ENCODE data around the gene PCDHGB2. TPM values are rescaled to one million over a fixed set of nuclear protein-coding genes. Genes with fewer than 3 reads are reported as not detected.
"Not testable (repeated sequence)": the region's sequence is repeated elsewhere in the genome, so short reads cannot be mapped to it uniquely, and the experiment has no call there.

PCDHGB2 gene
- total RNA-seq, 2 experiments from 2014 or later = 0.12 to 0.67 TPM

GRCh38 chr5:141398608-141399007 lies 38.8 kb downstream of the PCDHGB2 start:
- no peak overlapping the region for H3K4me3 Mint-ChIP-seq
- H3K27me3 Mint-ChIP-seq = peaks cover 55% of the 10 kb centered on the region
- DNase-seq (no peak), ATAC-seq (no peak)
- peaks cover 7% of the 10 kb centered on the region for H3K36me3 Mint-ChIP-seq
- peaks cover 5% of the 10 kb centered on the region for H3K9me3 Mint-ChIP-seq (ENCODE audit: low read depth)
- H3K4me1 Mint-ChIP-seq = no peaks in the 10 kb centered on the region
- CTCF ChIA-PET = interaction anchor here (0.6 to 1.8 kb wide), 3 partner anchors 7 to 828 kb away, joined by 3 to 5 read pairs (median 5); partner anchors contain the start of gene PCDHGA12
- H3K27ac Mint-ChIP-seq = no peak overlapping the region

- no peak for ATAC-seq
- CTCF ChIA-PET = no interaction called here
- Mint-ChIP-seq H3K9me3 (ENCODE audit: low read depth) (peaks cover 5% of the 10 kb centered on the region), H3K4me3 (no peak overlapping the region), H3K27me3 (peaks cover 60% of the 10 kb centered on the region), H3K27ac (no peak overlapping the region), H3K4me1 (no peaks in the 10 kb centered on the region), H3K36me3 (peaks cover 7% of the 10 kb centered on the region)
- DNase-seq = no peak
These were observed 39.9 kb downstream of the PCDHGB2 start for GRCh38 chr5:141399555-141400258.

GRCh38 chr5:141402553-141403243 lies 42.9 kb downstream of the PCDHGB2 start, which contains the start of gene PCDHGA9:
Gene PCDHGA9, plus strand, starts transcription at chr5:141402778. Its CDS starts 175 bp downstream, at chr5:141402953.
- CTCF ChIA-PET = interaction anchor here (1.4 to 1.8 kb wide), 6 partner anchors 10 to 111 kb away, joined by 3 to 4 read pairs (median 4); partner anchors contain the start of genes PCDHGA10, PCDHGA12 and PCDHGB3
- peaks cover 5% of the 10 kb centered on the region for H3K36me3 Mint-ChIP-seq
- peaks cover 5% of the 10 kb centered on the region for H3K9me3 Mint-ChIP-seq (ENCODE audit: low read depth)
- no peaks in the 10 kb centered on the region for H3K4me1 Mint-ChIP-seq
- no peak within 1 kb of the TSS for H3K27ac Mint-ChIP-seq
- DNase-seq = no peak
- ATAC-seq = no peak
- H3K4me3 Mint-ChIP-seq = no peak within 1 kb of the TSS
- peaks cover 66% of the 10 kb centered on the region for H3K27me3 Mint-ChIP-seq

GRCh38 chr5:141403387-141403786 lies 43.6 kb downstream of the PCDHGB2 start:
- no peak for ATAC-seq
- no peak for DNase-seq
- Mint-ChIP-seq H3K9me3 (ENCODE audit: low read depth) (peaks cover 7% of the 10 kb centered on the region), H3K27me3 (peaks cover 69% of the 10 kb centered on the region), H3K4me3 (no peak overlapping the region), H3K4me1 (no peaks in the 10 kb centered on the region), H3K27ac (no peak overlapping the region), H3K36me3 (peaks cover 5% of the 10 kb centered on the region)
- CTCF ChIA-PET = interaction anchor here (1.4 to 1.8 kb wide), 6 partner anchors 9 to 110 kb away, joined by 3 to 4 read pairs (median 4); partner anchors contain the start of genes PCDHGA10, PCDHGA12 and PCDHGB3

GRCh38 chr5:141407790-141408505 lies 48.2 kb downstream of the PCDHGB2 start, which contains the start of gene PCDHGB6:
Gene PCDHGB6, plus strand, starts transcription at chr5:141408021. Its CDS starts 182 bp downstream, at chr5:141408203.
- not testable (repeated sequence) for H3K36me3 Mint-ChIP-seq; H3K27ac Mint-ChIP-seq; DNase-seq; ATAC-seq; H3K9me3 Mint-ChIP-seq (ENCODE audit: low read depth); H3K4me3 Mint-ChIP-seq; H3K4me1 Mint-ChIP-seq
- H3K27me3 Mint-ChIP-seq = peaks cover 70% of the 10 kb centered on the region
- CTCF ChIA-PET = interaction anchor here (0.9 to 2.1 kb wide), 7 partner anchors 11 to 150 kb away, joined by 3 to 5 read pairs (median 3); partner anchors contain the start of genes PCDHGA11, PCDHGA5 and PCDHGB5

- Mint-ChIP-seq H3K27me3 (peaks cover 72% of the 10 kb centered on the region), H3K4me1 (peaks cover 8% of the 10 kb centered on the region), H3K27ac (no peak overlapping the region), H3K9me3 (ENCODE audit: low read depth) (peaks cover 5% of the 10 kb centered on the region), H3K4me3 (no peak overlapping the region), H3K36me3 (peaks cover 10% of the 10 kb centered on the region)
- ATAC-seq (no peak), DNase-seq (no peak)
- CTCF ChIA-PET = interaction anchor here (0.7 kb wide), 1 partner anchor 76 kb away, joined by 4 read pairs; no protein-coding TSS in a partner anchor
These were observed 50.0 kb downstream of the PCDHGB2 start for GRCh38 chr5:141409598-141410306.

GRCh38 chr5:141411575-141411974 lies 51.8 kb downstream of the PCDHGB2 start:
- H3K4me3 Mint-ChIP-seq = no peak overlapping the region
- H3K36me3 Mint-ChIP-seq = peaks cover 11% of the 10 kb centered on the region
- H3K27ac Mint-ChIP-seq = no peak overlapping the region
- DNase-seq (no peak), ATAC-seq (no peak)
- H3K27me3 Mint-ChIP-seq = peaks cover 74% of the 10 kb centered on the region
- CTCF ChIA-PET = interaction anchor here (1.1 kb wide), 1 partner anchor 77 kb away, joined by 3 read pairs; no protein-coding TSS in a partner anchor
- peaks cover 12% of the 10 kb centered on the region for H3K4me1 Mint-ChIP-seq
- H3K9me3 Mint-ChIP-seq (ENCODE audit: low read depth) = peaks cover 5% of the 10 kb centered on the region

Other genes with a start within 250 kb of the PCDHGB2 start
- not detected for gene PCDHB4, start 238.2 kb upstream of the PCDHGB2 start, total RNA-seq
- gene PCDHB5, start 224.8 kb upstream of the PCDHGB2 start, total RNA-seq = not detected
- gene PCDHB6, start 209.9 kb upstream of the PCDHGB2 start, total RNA-seq = not detected
- gene PCDHB7, start 187.3 kb upstream of the PCDHGB2 start, total RNA-seq = not detected
- not detected for gene PCDHB8, start 182.2 kb upstream of the PCDHGB2 start, total RNA-seq
- not detected for gene PCDHB16, start 177.6 kb upstream of the PCDHGB2 start, total RNA-seq
- gene PCDHB9, start 172.8 kb upstream of the PCDHGB2 start, total RNA-seq = not detected
- gene PCDHB10, start 167.6 kb upstream of the PCDHGB2 start, total RNA-seq = not detected
- not detected for gene PCDHB11, start 160.4 kb upstream of the PCDHGB2 start, total RNA-seq
- not detected for gene PCDHB12, start 151.3 kb upstream of the PCDHGB2 start, total RNA-seq
- not detected for gene PCDHB13, start 146.1 kb upstream of the PCDHGB2 start, total RNA-seq
- not detected for gene PCDHB14, start 136.7 kb upstream of the PCDHGB2 start, total RNA-seq
- gene PCDHB15, start 114.6 kb upstream of the PCDHGB2 start, total RNA-seq = not detected
- gene SLC25A2, start 55.9 kb upstream of the PCDHGB2 start, total RNA-seq = 1 to 10 TPM in 1 of 2 experiments, under 1 TPM in 1; 0.56 to 1.1 TPM
- 10 to 100 TPM; 57.3 to 64.6 TPM for gene TAF7, start 39.2 kb upstream of the PCDHGB2 start, total RNA-seq
- gene PCDHGA1, start 29.5 kb upstream of the PCDHGB2 start, total RNA-seq = not detected
- not detected for gene PCDHGA2, start 21.2 kb upstream of the PCDHGB2 start, total RNA-seq
- gene PCDHGA3, start 16.2 kb upstream of the PCDHGB2 start, total RNA-seq = under 1 TPM in 1 of 2 experiments, not detected in 1; 0.15 TPM
- gene PCDHGB1, start 9.9 kb upstream of the PCDHGB2 start, total RNA-seq = not detected
- under 1 TPM in 1 of 2 experiments, not detected in 1; 0.20 TPM for gene PCDHGA4, start 5.0 kb upstream of the PCDHGB2 start, total RNA-seq
- under 1 TPM; 0.09 to 0.12 TPM for gene PCDHGA5, start 4.2 kb downstream of the PCDHGB2 start, total RNA-seq
- gene PCDHGB3, start 10.2 kb downstream of the PCDHGB2 start, total RNA-seq = under 1 TPM; 0.09 to 0.41 TPM
- gene PCDHGA6, start 13.9 kb downstream of the PCDHGB2 start, total RNA-seq = under 1 TPM; 0.16 to 0.20 TPM
- under 1 TPM in 1 of 2 experiments, not detected in 1; 0.07 TPM for gene PCDHGA7, start 22.7 kb downstream of the PCDHGB2 start, total RNA-seq
- gene PCDHGB4, start 27.7 kb downstream of the PCDHGB2 start, total RNA-seq = under 1 TPM; 0.07 to 0.09 TPM
- not detected for gene PCDHGA8, start 32.6 kb downstream of the PCDHGB2 start, total RNA-seq
- gene PCDHGB5, start 38.0 kb downstream of the PCDHGB2 start, total RNA-seq = not detected
- not detected for gene PCDHGA9, start 42.8 kb downstream of the PCDHGB2 start, total RNA-seq
- not detected for gene PCDHGB6, start 48.0 kb downstream of the PCDHGB2 start, total RNA-seq
- not detected for gene PCDHGA10, start 53.0 kb downstream of the PCDHGB2 start, total RNA-seq
- not detected for gene PCDHGB7, start 57.7 kb downstream of the PCDHGB2 start, total RNA-seq
- not detected for gene PCDHGA11, start 61.1 kb downstream of the PCDHGB2 start, total RNA-seq
- gene PCDHGA12, start 70.5 kb downstream of the PCDHGB2 start, total RNA-seq = under 1 TPM in 1 of 2 experiments, not detected in 1; 0.07 TPM
- gene PCDHGC3, start 116.0 kb downstream of the PCDHGB2 start, total RNA-seq = not detected
- gene PCDHGC4, start 125.0 kb downstream of the PCDHGB2 start, total RNA-seq = not detected
- not detected for gene PCDHGC5, start 129.1 kb downstream of the PCDHGB2 start, total RNA-seq